GM18907 (cell line): ENCODE data around the gene SLC6A6.

Source experiments
- ATAC-seq: cut with Tn5 transposase; IDR thresholded peaks from one replicate; pipeline ENCODE4 v1.9.1; 2021; ENCODE audit warnings: mild to moderate bottlenecking, moderate library complexity; ENCODE audit not compliant: unreplicated experiment

SLC6A6 gene

DNA sequence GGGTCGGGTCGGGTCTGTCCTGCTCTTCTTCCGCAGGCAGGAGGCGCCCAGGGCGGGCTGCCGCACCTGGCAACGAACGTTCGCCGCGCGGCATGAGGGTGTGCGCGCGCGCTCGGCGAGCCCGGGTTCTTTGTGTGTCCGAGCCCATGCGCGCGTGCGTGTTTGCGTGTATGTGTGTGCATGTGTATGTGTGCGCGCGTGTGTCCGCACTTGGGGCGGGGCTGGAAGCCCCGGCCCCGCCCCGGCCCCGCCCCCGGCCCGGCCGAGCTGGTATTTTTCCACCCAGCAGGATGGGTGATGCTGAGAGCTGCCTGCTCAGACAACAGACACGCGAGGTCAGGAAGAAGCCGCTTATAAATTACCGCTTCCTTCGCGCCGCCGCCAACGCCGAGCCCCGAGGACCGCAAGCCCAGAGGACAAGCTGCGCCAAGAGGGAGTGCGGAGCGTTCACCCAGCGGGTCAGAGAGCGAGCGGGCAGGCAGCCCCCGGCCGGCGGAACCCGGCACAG lies at the start of gene SLC6A6:
Gene SLC6A6, plus strand, starts transcription at position 303 of the 508 bp plus-strand sequence. CDS start 41,029 bp downstream, outside the sequence.
- ATAC-seq, result peak; percentile 70

DNA sequence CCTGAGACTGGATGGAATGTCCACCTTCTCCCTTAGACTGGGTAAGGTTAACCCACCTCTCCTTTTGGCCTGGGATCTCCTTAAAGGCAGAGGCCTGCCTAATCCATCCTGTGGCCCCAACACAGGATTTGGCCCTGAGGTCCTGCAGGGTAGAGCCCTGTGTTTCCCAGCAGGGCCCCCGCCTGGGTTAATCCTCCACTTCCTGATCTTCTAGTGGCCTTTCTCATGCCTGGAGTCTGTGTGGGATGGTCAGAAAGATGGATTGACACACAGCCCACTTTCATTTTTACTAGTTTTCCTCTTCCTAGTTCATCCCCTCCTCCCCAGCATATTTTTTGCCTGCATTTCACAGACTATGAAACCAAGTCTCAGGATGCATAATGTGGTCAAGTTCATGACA lies 48.9 kb upstream of the SLC6A6 start:
- no peak for ATAC-seq

DNA sequence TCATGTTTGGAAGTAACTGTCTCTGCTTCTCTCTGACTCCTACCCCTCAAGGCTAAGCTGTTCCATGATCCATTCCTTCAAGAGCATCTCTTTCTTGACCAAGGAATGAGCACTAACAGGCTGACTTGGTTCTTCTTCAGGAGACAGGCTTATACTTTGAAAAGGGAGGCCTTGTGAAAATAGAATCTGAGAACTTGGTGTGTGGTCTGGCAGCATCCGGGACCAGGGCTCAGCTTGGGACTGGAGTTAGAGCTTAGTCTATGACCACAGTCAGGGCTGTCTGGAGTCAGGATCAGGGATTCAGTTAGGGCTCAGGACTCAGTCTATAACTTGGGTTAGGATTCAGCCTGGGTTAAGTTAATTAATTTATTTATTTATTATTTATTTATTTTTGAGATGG lies 44.9 kb upstream of the SLC6A6 start:
- no peak for ATAC-seq

DNA sequence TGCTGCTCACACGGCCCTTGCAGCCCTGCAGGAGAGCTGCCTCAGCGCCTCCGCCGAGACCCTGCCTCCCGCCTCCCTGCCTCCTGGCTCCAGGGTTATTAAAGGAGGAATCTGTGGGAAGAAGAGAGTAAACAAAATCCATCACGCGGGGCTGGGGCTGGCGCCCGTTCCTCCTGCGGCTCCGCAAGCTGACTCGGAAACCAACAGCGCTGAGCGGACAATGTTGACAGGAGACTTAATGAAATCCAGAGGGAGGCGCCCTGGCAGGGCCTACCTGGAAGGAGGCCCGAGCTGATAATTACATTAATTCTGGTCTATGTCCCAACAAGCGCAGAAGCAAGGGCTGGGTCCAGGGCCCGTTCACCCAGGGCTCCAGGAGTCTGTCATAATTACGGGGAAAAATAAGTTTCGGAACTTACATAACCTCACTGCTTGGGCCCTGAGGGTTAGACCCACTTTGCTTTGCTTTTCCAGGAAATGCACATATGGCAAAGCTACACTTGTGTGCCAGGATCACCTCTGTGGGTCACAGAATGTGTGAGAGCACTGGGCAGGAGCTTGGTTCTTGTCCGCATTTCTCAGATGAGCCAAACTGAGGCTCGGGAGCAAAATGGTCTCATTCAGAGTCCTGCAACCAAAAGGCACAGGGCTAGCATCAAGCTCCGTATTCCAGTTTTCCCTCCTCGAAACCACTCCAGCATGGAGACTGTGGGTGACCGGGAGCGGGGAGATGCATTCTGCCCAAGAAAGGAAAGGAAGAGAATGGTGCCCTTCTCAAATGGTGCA lies 43.8 kb upstream of the SLC6A6 start:
- no peak for ATAC-seq

DNA sequence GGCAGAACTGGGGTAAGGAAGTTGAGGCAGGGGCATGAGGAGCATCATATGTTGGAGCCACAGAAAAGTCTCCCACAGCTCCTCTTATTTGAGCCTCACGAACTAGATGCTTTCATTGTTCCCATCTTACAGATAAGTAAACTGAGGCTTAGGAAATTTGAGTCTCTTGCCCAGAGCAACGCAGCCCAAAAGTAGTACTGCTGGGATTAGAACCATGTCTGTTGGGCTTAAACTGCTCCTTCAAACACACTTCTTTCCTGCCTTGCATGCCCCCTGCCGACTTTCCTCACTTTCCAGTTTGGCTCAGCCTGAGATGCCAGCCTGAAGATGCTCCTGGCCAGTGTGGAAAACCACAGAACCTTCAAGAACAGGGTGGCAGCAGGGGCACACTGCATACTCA lies 43.1 kb upstream of the SLC6A6 start:
- no peak for ATAC-seq

DNA sequence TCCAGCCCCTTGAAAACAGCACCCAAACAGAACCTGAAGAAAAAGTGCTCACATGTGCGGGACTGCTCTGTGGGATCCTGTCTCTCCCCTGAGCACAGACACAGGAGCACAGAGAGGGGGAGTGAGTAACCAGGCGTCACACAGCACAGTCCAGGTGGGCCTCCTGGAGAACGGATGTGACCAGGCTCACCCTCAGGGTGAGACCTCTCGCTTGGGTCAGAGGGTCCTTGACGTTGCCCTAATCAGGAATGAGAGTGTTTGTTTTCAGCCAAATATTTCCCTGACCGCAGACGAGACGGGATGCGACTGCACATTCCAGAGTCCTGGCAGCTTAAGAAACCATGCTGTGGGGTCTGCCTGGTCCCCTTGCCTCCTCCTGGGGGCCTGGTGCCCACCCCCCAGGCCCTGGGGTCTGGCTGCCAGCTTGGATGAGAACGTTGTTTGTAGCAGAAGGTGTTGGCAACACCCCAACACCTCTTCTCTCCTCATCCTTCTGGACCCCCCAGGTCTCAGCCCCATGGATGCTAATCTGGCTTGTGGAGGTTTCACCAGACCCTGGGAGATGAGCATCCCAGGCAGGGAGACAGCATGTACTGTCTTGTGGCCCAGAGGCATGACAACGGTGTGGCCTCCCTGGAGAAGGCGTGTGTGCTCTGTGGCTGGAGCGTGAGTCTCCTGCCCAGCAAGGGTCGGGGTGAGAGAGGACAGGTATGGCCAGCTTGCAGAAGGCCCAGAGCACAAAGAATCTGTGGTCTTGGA lies 42.1 kb upstream of the SLC6A6 start:
- no peak for ATAC-seq

DNA sequence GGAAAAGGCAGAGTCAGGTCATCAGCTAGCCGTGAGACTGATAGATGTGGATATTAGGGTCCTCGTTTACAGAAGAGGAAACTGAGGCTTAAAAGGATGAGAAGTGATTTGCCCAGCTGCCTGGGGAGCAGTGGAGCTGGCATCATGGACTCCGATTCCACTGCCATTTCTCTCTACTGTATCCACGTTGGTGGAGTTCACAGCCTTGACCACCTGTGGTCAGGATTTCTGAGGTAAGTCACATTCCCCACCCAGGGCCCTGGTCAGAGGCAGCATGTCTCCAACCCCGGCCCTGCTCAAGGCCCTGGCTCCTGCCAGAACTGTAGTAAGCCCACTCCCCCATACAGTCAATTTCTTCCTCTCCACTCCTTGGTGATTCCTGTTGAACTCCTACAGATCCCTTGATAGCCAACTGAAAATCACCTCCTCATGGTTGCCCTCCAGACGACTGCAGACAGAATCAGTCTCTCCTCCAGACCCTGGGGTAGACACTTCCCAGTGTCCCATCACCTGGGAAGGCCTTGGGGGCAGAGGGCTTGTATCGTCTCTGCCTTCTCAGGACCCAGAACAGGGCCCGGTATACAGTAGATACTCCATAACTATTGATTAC lies 41.2 kb upstream of the SLC6A6 start:
- ATAC-seq, result no peak

DNA sequence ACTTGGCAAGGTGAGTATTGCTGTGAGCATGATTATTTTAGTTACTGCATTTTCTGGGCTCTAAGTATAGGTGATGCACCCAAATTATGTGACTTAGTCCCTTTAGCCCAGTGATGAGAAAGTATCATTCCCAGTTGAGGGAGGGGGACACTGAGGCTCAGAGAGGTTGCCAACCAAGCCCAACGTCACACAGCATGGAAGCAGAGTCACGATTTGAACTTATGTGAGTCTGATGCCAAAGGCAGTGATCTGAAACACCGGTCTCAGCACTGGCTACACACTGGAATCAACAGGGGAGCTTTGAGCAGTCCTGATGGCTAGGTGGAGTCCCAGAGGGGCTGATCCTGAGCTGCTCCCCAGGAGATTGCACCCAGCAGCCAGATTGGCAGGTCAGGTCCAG lies 39.5 kb upstream of the SLC6A6 start:
- ATAC-seq, result no peak

DNA sequence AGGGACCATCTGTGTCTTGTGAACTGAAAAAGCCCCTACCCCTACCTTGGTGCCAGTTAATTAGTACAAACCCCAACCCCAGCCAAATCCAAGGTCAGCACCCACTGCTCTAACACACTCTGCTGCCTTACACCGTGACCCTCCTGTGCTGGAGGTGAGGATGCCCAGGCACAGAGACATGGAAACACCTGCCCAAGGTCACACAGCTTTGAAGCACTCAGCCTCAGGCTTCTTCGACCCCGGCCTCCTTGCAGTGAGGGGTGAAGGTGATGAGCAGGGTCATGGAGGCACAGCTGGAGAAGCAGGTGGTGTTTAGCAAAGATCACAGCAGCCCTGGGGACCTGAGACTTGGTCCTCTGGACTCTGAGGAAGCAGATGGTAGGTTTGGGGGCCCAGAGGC lies 39.0 kb upstream of the SLC6A6 start:
- ATAC-seq, result no peak

DNA sequence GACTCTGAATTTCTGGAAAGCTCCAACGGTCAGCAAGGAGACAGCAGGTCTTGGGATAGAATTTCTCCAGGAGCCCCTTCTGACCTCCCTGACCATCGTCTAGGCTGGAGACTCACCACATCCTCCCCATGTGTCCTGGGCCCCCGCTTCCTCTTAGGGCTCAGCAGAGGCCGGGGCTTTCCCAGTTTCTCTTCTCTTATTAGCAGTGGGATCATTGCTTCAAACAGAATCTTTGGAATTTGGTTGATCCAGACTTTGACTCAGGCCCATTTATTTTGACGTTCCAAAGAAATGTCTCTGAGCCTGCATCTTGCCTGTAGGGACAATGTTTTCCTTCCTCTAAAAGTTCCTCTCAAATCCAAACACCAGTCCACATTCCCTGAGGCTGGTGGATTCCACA lies 38.4 kb upstream of the SLC6A6 start:
- ATAC-seq, result no peak

DNA sequence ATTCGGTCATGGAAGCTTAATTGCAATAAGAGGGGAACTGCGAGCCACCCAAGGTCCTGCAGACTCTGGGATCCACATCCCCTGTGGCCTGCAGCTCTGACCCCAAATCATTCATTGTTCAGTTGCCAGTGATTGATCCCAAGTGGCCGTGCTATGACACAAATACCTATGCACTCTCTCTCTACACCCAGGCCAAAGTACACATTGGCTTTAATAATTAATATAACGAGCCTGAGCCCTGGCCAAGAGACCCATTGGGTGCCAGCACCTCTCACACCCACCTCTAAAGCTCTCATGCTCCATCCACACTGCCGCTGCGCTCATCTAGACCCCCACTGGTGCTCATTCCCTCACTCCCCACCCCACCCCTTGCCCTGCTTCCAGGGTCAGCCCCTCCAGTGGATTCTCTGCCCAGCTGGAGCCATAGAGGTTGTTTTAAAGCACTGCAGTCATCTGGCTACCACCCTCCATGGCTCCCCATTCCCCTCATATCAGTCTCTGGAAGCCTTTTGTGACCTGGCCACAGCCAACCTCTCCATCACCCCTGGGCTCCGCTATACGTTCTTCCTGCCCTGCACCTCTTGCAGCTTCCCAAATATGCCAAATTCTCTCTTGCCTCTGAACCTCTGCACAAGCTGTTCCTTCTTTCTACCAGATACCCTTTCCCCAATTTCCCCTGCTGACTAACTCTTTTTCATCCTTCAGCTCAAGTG lies 37.7 kb upstream of the SLC6A6 start:
- ATAC-seq, result no peak

DNA sequence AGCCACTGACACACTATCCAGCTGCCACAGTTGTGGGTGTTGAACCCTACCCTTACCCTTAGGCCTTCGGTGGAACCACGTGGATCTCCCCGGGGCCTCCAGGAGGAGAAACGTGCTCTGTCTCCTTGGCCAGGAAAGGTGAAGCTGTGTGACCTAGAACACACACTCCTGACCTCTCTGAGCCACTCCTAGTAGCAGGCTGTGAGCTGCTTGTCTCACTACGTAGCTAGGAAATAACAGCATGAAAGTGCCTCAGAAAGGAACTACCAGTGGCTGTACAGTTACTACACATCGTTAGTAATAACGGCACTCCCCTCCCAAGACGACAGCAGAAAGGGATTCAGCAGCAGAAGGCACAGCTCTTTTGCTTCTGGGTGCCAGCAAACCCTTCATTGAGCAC lies 36.2 kb upstream of the SLC6A6 start:
- no peak for ATAC-seq

DNA sequence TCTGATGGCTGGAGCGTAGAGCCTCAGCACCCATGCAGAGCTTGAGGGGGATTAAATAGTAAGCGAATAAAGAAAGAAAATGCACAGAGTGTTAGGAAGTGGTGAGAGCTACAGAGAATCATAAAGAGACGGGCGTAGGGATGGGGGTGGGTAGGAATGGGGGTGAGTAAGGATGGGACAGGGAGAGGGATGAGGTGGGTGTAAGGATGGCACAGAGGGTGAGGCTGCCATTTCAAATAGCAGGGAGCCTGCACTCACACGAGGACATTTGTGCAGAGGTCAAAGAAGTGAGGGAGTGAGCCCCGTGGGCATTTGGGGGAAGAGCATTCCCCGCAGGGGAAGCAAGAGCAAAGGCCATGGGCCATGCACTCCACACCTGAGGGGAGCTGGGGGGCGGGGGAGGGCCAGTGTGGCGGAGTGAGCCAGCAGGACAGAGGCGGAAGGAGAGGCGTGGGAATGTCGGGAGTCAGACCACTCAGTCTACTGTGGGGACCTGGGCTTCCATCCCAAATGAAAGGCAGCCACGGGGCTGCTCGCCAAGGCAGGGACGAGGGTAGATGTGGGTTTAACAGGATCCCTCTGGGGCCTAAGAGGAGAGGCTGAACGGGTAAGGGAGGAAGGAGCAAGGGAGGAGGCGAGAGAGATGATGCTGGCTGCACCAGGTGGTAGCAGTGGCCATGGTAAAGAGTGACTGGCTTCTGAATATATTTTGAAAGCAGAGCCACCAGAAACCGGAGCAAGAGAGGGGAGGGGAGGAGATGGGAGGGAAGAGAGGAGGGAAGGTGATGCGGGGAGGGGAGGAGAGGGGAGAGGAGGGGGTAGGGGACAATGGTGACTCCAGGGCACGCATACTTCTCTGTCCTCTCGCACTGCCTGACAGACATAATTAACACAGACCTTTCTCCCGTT lies 35.2 kb upstream of the SLC6A6 start:
- ATAC-seq, result no peak

DNA sequence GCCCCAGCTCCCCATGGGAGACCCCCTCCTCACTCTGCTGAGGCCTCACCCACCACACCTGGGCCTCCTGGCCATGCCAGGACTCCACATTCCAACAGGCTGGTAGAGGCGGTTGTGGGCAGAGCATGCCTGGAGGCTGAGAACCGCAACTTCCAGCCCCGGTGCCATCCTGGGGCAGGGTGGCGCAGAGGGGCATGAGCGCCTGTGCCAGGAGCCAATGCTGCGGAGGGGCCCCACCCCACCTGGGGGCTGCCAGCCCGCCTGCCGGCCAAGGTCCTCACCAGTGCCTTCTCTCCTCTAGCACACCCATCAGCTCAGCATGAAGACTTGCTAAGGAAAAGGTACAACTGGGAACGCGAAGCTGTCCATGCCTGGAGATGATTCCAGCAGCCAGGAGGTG lies 34.3 kb upstream of the SLC6A6 start:
- no peak for ATAC-seq

DNA sequence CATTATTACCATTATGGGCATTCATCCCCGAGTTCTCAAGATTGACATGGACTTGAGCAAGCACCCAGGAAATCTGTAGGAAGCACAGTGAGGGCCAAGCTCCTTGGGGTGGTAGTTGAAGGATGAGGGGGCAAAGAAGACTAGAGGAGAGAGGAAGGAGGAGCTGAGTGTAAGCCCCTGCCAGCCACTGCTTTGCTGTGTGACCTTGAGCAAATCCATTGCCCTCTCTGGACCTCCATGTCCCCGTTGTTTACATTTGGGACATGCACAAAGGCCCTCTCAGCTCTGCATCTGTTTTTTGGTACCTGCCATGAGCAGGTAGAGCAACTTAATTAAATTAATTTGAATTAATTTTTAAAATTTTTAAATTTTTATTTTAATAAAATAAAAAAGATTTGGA lies 33.5 kb upstream of the SLC6A6 start:
- no peak for ATAC-seq

DNA sequence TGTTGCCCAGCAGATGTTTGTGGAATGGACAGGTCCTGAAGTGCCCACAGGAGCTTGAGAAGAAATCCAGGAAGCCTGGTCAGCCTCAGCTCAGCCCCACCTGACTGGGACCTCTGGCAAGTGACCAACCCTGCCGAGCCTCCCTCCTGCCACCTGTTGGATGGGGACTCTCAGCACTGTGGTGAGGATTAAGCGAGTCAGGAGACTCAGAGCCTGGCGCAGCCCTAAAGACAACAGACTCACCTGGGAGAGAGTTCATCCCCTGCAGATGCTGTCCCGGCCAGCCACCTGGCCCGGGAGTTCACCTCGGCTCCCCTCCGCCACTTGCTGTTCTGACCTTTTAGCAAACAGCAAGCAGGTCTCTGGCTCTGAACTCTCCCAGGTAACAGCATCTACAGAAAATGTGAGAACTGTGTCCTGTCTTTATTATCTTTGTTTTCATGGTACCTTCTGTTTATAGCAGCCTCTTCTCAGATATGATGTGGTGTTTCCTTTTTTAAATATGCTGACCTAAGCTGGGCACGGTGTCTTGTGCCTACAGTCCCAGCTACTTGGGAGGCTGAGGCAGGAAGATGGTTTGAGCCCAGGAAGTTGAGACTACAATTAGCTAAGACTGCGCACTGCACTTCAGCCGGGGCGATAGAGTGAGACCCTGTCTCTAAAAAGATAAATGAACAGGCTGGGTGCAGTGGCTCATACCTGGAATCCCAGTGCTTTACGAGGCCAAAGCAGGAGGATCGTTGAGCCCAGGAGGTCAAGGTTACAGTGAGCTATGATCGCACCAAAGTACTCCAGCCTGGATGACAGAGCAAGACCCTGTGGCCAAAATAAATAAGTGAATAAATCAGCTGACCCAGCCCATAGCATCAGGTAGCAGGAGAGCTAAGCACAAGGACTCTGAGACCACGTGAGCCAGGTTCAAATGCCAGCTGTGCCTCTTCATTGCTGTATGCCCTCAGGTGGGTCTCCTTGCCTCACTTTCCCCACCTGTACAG lies 32.4 kb upstream of the SLC6A6 start:
- no peak for ATAC-seq

DNA sequence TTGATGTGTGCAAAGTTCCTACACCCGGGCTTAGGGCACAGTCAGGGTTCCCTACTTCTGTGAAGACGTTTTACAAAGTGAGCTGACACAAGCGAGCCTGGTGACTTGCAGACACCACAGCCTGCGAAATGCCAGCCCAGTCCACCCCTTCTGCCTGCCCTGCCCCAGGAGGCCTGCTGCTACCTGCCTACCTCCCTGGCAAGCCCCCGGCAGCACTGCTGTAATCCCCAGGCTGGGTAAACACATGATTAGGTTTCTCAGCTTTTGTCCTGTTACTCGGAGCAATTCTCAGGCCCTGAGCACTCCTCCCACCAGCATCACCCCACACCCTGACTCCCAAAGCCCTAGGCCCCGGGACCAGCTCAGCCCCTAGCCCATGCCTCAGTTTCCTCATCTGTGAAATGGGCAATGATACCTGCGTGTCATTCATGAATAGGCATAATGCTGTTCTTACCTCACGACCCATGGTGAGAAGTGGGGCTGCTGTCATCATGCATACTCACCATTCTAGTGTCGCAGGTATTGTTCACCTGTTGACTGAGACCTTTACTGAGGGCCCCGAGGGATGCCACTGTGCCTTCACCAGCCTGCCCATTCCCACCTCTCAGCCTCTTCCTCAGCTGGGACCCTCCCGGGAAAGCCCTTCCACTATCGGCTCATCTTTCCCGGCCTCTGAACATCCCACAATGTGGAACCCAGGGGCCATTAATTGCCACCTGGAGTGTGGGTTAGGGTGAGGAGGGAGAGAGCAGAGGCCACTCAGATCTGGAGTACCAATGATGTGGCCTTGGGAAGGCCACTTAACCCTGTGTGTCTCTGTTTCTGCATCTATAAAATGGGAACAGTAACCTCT lies 31.5 kb upstream of the SLC6A6 start:
- ATAC-seq, result no peak
